NCI-H226 (cell line): ENCODE measurements around the gene CTDP1.
"Not testable (repeated sequence)": the region's sequence is repeated elsewhere in the genome, so short reads cannot be mapped to it uniquely, and the experiment has no call there.

Experiments used
- DNase-seq: peaks from one replicate; pipeline ENCODE4 v3.0.0-alpha.2; 2015

Gene CTDP1

GRCh38 chr18:79683626-79684282 lies 4.2 kb downstream of the CTDP1 start:
- DNase-seq = no peak

DNA sequence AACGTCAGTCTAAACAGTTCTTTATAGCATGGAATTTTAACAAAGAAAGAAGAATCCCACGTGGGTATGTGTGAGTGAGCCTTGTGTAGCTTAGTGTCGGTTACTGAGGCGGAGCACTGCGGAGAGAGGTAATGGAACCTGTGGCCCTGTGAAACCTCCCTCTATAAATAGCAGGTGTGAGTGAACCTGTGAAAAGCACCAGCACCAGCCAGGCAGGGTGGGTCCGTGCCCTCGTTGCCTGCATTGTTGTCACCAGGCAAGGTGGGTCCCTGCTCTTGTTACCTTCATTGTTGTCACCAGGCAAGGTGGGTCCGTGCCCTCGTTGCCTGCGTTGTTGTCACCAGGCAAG lies 4.7 kb downstream of the CTDP1 start:
- DNase-seq = no peak

DNA sequence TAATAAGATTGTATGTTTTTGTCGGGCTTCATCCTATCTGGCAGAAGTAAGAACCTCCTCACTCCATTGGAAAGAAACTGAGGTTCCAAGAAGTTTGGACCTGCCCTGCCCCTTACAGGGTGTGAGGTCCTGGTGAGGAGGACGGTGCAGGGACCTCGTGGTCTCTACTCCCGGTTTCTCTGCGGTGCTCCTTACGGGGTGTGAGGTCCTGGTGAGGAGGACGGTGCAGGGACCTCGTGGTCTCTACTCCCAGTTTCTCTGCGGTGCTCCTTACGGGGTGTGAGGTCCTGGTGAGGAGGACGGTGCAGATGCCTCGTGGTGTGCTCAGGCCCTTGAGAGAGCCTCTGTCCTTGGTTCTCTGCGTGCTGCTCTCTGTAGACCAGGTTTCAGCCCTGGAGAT lies 5.2 kb downstream of the CTDP1 start:
- DNase-seq = no peak

GRCh38 chr18:79685281-79685680 lies 5.7 kb downstream of the CTDP1 start:
- no peak for DNase-seq

DNA sequence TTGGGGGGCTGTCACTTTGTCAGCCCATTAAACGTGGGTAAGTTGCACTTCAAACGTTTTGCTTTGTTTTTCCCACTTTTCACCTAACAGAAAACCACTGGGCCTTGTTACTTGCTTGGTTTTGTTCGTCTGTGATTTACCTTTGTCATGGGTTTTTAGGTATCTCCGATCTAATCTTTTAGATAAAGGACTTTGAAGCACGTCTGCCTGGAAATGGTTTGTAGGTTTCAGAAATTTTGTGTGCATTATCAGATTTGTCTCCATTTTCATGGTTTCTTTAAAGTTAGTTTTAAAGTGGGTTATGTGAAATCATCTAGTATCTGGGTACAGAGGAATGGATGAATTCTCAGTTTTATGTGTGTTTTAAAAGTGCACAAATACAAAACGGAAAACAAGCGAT lies 6.4 kb downstream of the CTDP1 start:
- DNase-seq = no peak

DNA sequence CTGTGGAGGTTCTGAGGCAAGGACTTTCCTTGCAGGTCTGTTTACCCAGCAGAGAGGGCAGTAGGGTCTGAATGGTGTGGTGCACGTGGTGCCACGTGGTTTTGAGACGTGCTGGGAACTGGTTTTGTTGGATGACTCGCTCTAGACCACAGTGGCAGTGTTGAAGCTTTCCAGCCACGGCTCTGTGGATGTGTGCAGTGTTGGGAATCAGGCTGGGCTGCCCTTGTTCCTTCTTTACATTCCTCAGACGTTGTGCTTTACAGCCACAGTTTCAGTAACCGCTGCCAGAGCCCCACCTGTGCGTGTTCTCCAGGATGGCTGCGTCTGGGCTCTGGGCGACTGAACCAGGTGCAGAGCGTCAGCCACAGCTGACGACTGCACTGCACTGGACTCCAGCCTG lies 8.2 kb downstream of the CTDP1 start:
- no peak for DNase-seq

DNA sequence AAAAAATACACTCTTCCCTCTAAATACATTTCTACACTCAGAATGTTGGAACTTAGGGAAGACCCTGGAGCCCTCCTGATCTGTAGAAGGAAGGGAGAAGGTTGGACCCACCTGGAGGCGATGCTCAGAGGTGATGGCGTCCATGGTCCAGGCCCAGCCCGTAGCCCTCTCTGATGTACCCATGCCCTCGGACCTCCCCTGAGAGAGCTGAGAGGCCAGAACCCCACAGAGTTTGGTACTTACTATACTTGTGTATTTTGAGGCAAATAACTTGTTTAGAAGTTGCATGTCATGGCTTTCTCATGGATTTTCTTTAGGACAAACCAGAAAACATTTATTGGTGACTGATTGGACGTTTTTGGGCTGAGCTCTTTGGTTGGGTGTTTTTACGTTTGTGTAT lies 10.5 kb downstream of the CTDP1 start:
- DNase-seq = no peak

DNA sequence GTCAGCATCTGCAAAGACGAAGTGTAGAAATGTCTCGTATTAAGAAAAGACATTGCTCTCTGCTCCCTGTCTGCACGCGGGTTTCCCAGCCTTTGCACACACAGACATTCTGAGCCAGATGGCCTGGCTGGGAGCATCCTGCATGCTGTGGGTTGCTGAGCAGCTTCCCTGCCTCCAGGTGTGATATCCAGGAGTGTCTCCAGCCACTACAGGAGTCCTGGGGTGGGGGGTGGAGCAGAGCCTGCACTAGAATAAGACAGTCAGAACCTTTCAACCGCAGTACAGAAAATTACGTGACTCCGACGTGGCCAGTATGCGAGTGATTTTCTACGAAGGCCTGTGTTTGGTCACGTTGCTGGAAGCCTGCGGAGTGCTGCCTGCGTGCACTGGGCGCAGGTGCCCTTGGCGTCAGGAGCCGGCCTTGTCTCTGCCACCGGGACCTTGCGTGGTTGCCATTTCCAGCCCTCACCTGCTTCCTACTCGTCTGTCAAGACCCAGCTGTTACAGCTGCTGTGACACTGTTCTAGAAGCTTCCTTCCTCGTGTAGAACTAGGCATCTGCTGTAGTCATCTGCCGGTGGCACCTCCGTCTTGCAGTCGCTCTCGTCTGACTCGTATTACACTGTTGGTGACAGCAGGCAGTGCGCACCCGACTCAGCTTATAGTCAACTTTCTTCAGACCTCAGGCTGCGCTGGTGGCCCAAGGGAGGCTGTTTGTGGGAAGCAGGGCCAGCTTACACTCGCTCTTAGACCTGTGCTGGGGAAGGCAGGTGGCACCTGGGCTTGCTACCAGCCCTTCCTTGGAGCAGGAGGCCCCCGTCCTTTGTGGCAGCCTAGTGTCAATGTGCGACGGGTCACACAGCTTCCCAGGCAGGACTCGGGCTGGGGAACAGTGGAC lies 11.2 kb downstream of the CTDP1 start:
- DNase-seq = no peak

DNA sequence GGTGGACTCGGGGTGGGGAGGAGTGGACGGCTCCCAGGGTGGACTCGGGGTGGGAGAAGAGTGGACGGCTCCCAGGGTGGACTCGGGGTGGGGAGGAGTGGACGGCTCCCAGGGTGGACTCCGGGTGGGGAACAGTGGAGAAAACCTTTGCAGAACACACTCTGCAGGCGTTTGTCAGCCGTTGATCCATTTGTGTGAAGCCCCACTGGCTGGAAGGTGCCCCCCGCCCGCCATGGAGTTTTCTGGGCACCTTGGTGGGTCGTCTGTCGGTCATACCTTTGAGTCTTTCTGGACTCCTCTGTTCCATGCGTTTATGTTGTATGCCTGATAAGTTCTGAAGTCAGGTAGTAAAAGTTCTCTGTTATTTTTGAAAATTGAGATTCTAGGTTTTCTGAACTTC lies 12.5 kb downstream of the CTDP1 start:
- no peak for DNase-seq

GRCh38 chr18:79692886-79693285 lies 13.3 kb downstream of the CTDP1 start:
- no peak for DNase-seq

DNA sequence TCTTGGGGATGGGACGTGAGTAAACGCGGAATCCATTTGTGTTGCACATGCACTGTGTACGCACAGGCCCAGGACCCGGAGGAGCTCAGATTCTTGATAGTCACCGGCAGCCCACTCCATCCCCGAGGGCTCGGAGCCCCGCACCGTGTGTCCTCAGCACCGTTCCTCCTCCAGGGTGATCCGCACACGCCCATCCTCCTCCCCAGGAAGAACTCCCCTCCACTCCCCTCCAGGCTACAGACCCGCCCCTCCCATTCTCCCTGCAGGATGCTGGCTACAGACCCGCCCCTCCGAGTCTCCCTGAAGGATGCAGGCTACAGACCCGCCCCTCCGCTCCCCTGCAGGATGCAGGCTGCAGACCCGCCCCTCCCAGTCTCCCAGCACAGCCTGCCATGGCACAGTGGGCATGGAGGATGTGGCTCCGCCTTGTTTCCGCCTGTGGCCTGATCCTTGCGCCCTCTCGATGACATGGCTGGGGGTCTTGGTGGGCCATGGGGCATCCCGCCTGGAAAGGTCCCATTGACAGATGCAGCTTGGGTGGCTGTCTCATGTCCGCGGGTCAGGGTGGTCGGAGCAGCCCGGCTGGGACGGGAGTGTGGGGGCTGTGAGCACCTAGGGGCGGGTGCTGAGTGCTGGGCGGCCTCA lies 14.1 kb downstream of the CTDP1 start:
- no peak for DNase-seq

DNA sequence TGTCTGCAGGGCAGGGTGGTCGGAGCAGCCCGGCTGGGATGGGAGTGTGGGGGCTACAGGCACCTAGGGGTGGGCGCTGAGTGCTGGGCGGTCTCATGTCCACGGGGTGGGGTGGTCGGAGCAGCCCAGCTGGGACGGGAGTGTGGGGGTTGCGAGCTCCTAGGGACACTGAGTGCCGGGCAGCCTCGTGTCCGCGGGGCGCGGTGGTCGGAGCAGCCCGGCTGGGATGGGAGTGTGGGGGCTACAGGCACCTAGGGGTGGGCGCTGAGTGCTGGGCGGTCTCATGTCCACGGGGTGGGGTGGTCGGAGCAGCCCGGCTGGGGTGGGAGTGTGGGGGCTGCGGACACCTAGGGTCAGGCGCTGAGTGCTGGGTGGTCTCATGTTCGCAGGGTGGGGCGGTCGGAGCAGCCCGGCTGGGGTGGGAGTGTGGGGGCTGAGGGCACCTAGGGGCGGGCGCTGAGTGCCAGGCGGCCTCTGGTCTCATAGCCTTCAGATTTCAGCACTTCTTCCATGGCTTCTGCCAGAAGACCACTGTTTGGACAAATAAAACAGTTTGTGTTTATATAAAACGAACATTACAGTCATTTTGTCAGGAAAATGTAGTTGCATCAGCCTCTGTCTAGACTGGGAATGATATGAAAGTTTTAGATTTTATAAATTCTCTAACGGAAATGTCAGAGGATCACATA lies 14.7 kb downstream of the CTDP1 start:
- not testable (repeated sequence) for DNase-seq

- DNase-seq = no peak
These were observed 15.3 kb downstream of the CTDP1 start for GRCh38 chr18:79694895-79695213.

DNA sequence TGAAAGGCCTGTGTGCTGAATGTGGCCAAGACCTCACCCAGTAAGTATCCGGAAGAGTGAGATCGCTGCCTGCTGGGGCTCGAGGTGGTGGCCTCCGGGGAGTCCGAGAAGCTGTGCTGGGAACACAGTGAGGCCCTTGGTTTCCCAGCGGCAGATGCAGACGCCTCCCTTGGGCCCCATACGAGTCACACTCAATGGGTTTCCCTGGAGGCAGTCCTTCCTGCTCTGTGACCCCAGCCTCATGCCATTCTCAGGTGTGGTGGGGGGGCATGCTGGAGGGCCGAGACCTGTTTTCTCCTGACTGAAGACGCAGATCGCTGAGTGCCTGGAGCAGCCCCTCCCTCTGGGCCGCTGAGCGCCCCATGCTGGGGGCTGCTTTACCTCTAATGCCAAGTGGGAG lies 15.7 kb downstream of the CTDP1 start:
- DNase-seq = no peak

DNA sequence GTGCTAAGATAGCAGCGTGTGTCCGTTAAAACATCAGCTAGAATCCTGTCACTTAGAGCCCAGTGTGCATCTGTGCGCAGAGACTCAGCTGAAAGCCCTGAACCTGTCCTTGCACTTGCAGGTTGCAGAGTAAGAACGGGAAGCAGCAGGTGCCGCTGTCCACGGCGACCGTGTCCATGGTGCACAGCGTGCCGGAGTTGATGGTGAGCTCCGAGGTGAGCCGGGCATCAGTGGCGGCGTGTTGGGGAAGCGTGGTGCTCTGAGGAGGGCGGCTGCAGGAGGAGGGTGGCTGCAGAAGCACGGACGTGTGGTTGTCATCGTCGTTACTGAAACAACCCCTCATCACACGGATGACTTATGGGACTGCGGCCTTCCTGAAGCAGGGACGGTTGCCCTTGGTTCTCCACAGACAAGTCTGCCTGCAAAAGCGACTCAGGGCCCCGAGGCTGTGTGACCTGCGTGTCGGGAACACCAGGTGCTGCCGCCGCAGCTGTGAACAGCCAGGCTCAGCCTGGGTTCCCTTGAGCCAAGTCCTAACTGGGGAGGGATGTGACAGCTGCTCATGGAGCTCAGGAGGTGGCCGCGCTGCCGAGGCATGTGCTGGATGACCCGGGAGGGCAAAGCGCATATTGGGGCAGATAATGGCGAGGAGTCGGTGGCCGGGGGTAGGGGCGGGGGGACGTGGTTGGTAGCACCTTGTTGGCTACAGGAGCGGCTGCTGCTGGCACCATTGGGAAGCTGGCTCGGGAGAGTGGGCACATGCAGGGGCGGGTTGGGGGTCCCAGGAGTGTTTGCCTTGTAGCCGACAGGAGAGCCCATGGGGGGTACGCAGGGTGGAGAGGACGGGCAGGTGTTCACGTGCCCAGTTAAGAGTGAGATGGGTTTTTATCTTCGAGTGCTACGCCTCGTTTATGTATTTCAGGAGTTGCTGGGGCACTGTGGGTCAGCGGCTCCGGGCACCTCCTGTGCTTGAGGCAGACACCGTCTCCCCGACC lies 16.6 kb downstream of the CTDP1 start:
- DNase-seq = no peak

DNA sequence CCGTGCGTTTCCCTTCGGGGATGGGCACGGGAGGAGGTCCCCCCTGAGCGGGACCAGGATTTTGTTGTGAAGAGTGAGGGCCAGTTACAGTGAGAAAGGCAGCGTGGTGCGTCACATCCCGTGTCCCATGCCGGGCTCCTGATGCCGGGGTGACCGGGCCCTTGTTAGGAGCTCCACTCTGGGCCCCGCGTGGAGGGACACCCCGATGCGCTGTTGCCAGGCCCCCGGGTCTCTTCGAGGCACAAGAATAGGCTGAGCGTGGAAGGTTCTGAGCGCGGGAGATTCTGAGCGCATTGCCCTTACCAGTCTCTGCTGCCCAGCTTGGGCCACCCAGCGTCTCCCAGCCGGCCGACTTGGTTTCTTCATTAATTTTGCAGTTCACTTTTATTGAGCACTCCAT lies 17.6 kb downstream of the CTDP1 start:
- no peak for DNase-seq

DNA sequence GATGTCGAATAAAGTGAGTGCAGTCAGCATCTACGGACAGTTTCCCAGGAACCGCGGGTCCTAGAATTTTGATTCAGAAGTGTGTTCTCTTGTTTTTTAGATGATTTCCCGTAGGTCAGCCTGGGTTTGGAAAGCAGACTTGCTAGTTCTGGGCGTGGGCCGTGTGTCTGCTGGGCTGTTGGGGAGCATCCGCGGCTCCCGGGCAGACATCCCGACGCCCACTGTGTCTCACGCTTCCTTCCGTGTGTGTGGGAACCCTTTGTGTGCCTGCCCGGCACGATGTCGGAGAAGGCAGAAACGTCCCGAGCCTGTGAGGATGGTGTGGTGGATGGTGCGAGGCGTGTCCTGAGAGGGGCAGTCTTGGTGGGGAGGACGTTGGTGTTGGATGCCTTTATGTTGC lies 18.4 kb downstream of the CTDP1 start:
- DNase-seq = no peak

DNA sequence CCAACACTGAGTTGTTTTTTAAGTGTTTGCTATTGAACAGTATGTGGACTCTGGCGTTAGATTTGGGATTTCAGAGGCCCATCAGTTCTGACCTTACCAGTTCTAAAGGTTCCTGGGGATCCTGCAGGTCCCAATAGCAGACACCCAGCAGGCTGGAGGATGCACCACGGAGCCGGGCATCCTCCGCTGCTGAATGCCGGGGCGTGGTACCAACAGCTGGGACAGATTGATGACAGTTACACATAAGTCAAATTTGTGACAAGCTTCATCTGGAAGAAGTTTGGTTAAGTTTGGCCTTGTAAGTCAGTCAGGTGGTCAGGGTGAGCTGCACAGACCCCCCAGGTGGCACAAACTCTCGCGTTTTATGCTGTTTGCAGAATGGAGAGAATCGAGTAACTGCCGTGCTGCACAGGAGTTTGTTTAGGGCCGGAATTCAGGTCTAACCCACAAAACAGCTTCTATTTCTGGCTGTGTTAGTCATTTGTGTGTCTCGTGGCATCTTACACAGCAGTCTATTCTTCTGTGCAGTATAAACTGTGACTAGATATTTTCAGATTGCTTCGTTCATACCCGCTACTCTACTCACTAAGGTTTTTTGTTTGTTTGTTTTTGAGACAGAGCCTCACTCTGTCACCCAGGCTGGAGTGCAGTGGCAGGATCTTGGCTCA lies 19.2 kb downstream of the CTDP1 start:
- no peak for DNase-seq

DNA sequence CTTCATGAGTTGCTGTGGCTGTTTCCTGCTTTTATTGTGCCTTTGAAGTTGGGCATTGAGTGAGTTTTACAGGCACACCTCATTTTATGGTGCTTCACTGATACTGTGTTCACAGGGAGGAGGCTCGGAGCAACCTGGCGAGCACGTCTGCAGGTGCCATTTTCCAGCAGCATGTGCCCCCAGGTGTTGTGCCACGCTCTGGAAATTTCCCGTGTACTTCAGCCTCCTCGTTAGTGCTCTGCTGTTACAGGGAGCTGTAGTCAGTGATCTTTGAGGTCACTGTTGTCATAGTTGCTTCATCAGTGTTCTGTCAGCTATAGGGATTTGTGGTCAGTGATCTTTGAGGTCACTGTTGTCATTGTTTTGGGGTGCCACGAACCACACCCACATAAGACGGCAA lies 20.1 kb downstream of the CTDP1 start:
- DNase-seq = no peak

- no peak for DNase-seq
These were observed 23.3 kb downstream of the CTDP1 start for GRCh38 chr18:79702906-79703305.

DNA sequence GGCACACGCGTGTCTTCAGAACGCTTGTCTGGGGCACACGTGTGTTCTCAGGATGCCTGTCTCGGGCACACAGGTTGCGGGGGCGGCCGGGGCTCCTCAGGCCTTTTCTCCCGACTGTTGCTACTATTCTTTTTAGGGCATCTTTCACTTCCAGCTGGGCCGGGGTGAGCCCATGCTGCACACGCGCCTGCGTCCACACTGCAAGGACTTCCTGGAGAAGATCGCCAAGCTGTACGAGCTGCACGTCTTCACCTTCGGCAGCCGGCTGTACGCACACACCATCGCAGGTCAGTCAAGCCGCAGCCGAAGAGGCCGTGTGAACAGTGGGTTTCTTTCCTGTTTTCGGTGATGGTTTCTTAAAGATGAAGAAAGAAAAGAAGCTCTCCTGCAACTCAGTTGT lies 25.0 kb downstream of the CTDP1 start:
- DNase-seq = no peak

- no peak for DNase-seq
These were observed 25.7 kb downstream of the CTDP1 start for GRCh38 chr18:79705272-79705671.
